GM21529 (cell line): ENCODE measurements around the gene CSNK1D.
"Not testable (repeated sequence)": the region's sequence is repeated elsewhere in the genome, so short reads cannot be mapped to it uniquely, and the experiment has no call there.

Source experiments
- ATAC-seq: cut with Tn5 transposase; IDR thresholded peaks from one replicate; pipeline ENCODE4 v1.9.1; 2021; ENCODE audit not compliant: unreplicated experiment

CSNK1D gene

DNA sequence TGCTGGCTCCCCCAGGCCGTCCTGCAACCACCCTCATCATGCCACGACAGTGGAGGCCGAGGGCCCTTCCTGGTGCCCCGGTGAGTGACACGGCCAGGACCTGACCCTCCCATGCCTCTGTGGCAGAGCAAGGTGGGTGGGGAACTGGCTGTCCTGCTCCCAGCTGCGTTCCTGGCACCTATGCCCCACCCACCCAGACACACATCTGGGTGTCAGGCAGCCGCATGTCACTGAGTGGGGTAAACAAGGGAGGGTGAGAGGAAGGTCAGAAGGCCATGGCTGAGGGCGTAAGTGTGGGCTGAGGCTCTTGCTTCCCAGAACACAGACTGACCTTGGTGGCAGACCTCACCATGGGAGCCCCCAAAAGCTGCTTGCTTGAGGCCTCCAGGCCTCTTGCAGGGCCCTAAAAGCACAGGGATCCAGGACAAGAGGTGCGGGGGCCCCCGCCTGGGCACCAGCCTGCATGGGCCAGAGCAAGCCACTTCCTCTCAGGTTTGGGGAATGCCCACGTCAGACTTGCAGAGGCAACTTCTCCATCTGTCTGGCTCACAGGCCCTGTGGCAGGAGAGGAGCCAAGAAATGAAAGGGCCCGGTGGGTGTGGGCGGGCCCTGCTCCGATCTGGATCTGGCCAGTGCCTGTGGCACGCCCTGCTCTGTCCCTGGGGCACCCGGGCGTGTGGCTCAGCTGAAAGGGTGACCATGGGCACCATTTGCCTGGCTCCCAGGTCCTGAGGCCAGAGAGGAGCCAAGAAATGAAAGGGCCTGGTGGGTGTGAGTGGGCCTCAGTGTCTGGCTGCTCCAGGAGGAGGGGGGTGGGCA is 57.0 kb downstream of the CSNK1D start:
- peak; percentile 52 for ATAC-seq

DNA sequence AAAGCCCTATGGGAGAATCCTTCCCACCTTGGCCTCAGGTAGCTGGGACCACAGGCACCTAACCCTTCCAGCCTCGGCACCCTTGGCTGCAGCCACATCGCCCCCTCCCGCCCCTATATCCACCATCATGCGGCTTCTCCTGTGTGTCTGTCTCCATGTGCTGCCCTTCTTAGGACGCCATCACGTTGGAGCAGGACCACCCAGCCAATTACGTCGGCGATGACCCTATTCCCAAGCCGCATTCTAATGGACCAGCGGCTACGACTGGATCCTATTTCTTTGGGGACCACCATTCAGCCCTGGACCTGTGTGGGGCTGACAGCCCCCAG is 57.6 kb downstream of the CSNK1D start:
- no peak for ATAC-seq

- ATAC-seq: no peak
Observed at GRCh38 chr17:82215095-82215971, 58.2 kb downstream of the CSNK1D start.

GRCh38 chr17:82214012-82214628 is 59.4 kb downstream of the CSNK1D start:
- ATAC-seq: no peak

- peak; percentile 6 for ATAC-seq
Observed at GRCh38 chr17:82213251-82214011, 60.1 kb downstream of the CSNK1D start.

- peak; percentile 58 for ATAC-seq
Observed at GRCh38 chr17:82212331-82213250, 60.9 kb downstream of the CSNK1D start, which contains the start of gene CCDC57. Gene CCDC57 (minus strand): TSS chr17:82212842. CDS start chr17:82201944, 10,898 bp downstream.

DNA sequence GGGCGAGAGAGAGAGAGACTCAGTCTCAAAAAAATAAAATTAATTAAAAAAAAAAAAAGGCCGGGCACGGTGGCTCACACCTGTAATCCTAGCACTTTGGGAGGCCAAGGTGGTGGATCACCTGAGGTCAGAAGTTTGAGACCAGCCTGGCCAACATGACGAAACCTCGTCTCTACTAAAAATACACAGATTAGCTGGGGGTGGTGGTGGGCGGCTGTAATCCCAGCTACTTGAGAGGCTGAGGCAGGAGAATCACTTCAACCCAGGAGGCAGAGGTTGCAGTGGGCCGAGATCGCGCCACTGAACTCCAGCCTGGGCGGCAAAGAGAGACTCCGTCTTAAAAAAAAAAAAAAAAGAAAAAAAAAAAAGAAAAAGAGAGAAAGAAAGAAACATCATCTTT is 62.8 kb downstream of the CSNK1D start:
- not testable (repeated sequence) for ATAC-seq

DNA sequence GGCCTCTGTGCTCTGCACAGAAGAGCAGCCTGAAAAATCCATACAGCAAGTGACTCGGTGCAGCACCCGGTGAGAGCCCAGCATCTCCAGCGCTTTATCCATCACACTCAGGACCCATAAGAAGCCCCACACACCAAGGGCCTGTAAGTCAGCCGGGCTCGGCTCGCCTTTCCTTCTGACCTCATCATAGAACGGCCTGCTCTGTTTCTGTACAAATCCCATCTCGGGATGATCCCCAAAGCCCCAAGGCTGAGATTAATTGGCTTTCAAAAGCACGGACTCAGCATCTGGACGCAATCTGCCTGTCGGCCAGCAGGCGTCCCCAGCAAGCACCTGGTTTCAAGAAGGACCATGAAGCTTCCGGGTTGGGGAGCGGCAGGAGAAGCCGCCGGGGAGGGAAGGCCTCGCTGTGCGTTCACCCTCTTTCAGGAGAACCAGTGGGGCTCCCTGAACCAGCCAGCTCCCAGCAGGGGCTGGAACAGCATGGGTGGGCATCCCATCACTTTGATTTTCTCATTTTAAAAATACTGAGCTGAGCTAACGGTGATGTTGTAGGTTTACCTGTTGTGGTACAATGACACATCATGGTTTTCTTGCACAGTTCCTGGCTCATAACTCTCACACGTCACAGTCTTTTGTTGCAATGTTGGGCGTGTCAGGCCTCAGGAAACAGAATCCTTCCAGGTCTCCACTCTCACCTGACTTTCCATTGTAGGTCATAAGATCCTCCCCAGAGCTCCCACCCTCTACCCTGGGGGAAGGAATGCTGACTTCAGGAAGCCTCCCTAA is 67.6 kb downstream of the CSNK1D start:
- no peak for ATAC-seq

DNA sequence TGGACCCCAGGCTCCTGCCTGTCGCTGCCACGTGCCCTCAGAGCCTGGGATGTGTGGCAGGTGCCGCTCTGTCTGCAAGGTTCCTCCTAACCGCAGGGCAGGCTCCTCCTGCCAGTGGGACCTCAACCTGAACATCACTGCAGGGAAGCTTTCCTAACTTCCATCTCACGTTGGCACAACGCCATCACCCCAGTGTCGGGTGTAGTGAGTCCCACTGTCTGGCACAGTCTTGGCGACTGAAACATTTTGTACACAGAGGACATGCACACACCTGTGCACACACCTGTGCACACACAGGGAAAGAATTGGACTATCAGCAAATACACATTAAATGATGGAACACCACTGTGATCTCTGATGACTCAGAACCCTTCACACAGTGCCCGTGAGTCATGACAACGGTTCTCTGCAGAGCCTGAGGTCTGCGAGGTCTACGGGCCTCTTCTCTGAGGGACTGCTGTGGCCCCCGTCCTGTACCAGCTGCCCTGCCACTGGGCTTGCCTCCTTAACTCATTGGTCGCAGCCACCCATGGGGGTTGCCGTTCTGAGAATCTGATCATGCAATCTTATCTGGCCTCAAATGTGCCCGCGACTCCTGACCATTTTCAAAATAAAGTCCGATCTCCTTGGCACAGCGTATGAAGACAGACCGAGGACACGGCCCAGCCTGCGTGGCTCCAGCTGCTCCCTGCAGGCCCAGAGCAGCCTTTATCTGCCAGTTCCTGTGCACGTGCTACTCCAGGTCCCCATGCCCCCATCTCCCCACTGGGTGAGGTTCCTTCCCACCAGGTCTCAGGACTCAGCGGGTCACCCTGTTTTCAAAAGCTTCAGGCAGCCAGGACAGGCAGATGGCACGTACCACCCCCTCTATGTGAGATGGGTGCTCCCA is 68.4 kb downstream of the CSNK1D start:
- no peak for ATAC-seq

DNA sequence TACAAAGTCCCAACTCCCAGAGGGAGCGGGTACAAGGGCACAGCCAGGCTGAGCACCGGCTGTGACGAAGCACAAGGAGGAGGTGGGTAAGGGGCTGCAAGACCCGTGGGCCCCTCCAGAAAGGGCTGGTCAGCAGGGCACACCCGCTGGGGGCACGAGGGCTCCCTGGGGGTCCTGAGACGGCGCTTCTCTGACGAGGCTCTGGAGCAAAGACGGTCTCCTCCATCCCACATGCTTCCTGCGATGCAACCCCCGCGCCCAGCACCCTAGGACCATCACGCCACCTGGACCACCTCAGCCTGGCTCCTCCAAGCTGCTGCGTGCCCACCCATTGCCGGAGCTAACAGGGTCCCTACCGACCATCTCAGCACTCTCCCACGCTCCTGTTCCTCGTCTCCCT is 69.6 kb downstream of the CSNK1D start:
- ATAC-seq: no peak

DNA sequence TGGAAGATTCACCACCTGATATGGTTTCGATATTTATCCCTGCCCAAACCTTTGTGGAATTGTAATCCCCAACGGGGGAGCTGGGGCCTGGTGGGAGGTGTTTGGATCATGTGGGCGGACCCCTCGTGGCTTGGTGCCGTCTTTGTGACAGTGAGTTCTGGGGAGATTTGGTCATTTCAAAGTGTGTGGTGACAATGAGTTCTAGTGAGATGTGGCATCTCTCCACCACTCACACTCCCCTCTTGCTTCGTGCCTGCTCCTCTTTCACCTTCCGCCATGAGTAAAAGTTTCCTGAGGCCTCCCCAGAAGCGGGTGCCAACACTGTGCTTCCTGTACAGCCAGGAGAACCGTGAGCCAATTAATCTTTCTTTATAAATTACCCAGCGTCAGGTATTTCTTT is 70.5 kb downstream of the CSNK1D start:
- no peak for ATAC-seq

DNA sequence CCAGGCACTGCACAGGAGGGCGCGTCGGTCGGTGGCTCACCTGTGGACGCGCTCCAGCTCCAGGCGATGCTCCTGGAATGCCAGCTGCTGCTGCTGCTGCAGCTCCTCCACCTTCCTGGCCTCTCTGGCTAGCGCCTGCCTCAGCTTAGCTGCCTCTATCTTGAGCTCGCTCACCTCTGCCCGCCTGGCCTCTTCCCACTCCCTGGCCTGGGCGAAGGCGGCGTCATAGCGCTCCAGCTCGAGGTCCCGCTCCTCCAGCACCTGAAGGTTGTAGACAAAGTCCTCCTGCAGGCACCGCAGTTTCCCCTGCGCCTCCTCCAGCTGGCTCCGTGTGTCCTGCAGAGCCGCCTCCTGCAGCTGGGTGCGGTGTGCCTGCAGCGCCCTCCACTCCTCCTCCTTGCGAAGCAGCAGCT is 72.0 kb downstream of the CSNK1D start:
- no peak for ATAC-seq

DNA sequence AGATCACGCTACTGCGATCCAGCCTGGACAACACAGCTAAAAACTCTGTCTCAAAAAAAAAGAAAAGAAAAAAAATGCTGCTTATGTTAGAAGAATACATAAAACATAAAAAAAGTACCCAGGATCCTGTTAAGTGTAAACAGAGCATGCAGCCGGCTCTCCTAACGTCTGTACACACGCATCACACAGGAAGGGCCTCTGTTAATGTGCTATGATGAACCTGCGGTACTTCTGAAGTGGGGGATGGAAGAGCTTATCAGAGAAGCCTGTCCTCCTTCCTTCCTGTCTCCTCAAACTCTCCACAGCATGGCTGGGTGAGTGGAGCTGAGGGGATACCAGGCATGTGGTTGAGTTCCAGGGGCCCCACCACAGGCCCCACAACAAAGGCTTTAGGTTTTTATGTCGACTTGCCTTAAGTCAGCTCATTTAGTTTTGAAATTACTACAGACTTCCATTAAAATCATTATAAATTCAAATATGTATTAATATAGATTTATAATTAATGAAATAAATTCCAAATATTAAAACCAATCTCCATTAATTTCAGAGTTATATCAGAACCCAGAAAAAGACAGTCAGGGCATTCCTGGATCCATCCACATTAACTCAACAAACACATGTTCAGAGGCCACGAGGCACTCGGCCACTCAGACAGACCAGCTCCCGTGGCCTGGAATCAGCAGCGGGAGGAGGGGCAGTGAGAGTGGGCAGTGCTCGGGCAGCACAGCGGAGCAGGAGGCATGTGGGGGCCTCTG is 72.6 kb downstream of the CSNK1D start:
- ATAC-seq: no peak

GRCh38 chr17:82200135-82200534 is 73.4 kb downstream of the CSNK1D start:
- ATAC-seq: no peak

DNA sequence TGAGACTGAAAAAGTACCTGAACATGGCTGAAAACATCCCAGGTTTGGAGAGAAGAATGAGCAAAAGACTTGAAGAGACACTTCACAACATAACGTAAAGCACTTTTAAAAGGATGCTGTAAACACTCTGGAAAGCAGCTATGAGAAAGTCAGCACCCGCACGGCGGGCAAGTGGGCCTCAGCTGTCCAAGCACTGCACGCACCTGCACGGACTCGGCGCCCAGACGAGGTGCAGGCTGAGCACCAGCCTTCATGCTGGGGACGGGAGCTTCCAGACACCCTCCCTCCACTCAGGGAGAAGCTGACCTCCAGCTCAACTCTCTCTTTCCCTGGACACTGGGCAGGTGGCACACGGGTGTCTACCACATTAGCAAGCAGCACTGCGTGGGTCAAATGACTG is 74.0 kb downstream of the CSNK1D start:
- no peak for ATAC-seq

- ATAC-seq: no peak
Observed at GRCh38 chr17:82198092-82198491, 75.4 kb downstream of the CSNK1D start.
